ENCODE measurements around the gene PDILT.
"Not testable (repeated sequence)": the region's sequence is repeated elsewhere in the genome, so short reads cannot be mapped to it uniquely, and the experiment has no call there.

Gene PDILT

DNA sequence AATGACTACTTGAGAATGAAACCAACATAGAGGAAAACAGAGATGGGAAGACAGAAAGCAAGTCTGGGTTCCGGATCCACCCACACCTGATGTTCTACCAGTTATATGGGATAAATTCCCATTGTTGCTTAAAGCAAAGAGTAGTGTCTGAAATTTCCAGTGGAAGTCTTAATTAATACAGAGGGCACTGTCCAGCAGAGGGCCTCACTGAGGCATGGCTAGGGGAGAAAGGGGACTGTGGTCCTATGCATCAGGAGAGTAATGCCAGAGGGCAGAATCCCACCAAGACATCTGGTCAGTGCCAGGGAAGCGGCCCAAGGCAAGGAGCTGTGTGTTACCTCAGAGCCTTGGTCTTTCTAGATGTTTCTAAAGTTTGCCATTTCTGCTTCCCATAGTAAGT lies 44.5 kb downstream of the PDILT start:
- FAIRE-seq, result no peak

DNA sequence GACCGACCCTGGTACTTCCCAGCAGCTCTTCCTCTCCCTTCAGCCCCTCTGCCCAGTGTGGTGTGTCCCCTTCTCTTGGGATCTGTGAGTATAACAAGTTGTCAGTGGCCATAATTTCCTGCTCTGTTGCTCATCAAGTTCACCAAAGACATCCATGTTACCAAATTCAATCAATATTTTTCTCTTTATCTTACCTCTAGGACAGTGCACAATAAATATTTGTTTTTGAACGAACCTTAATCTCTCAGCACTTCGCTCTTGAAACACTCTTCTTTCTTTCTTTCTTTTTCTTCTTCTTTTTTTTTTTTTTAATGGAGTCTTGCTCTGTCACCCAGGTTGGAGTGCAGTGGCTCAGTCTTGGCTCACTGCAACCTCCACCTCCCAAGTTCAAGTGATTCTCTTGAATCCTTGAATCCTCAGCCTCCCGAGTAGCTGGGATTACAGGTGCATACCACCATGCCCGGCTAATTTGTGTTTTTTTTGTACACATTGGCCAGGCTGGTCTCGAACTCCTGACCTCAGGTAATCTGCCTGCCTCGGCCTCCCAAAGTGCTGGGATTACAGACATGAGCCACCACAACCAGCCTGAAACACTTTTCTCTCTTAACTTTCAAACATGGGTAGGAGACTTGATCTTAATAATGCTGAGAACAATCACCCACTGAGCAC lies 49.3 kb downstream of the PDILT start:
- no peak for FAIRE-seq

DNA sequence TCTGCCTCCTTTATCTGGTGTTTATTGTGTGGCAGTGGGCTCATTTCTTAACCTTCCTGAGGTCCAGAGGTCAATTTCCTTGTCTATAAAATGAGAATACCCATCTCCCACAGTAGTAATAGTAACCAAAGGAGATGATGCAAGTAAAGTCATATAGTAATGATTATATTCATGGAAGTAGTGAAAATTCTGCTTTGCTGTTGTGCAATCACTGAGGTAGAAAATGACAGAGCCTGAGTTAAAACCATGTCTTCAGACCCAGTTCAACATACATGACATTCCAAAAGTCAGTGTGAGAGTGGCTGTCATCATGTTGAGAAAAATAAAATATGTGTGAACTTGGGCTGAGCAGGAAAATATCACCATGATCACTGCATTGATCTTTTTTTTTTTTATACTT lies 51.2 kb downstream of the PDILT start:
- no peak for FAIRE-seq

DNA sequence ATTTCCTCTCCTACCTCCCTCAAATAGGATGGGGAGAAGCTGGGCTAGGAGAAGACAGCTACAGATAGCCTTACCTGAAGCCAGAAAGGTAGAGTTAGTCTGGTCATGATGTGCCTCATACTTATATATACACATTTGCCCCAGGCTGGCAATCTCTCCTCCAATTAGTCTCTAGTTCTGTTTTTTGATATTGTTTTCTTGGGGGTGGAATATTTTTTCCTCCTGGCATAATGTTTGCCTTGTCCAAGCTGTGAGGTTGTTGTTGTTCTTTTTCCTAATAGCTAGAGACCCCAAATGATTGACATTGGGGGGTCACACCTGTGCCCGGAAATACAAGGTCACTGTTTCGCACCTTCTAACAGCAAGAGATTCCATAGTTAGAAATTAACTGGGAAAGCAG lies 51.9 kb downstream of the PDILT start, which contains the start of gene UMOD:
UMOD (minus strand) TSS at position 101 of the 400 bp plus-strand sequence. CDS start 1,978 bp downstream, outside the sequence.
- no peak for FAIRE-seq

DNA sequence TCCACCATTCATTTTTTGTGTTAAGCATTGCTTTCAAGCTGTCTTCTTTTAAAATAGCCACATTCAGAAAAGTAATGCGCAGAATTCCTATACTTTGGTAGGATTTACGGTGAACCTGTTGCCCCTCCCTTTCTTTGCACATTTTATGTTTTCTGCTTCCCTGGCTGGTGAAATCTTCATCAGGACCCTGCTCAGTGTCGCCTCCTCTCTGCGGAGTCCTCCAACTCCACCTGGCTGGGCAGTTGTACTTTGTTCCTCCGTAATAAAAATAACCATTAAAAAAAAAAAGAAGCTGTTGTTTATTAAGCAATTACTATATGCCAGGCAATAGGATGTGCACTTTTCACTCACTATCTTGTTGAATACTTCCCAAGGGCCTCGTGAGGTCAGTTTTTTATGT lies 54.9 kb downstream of the PDILT start:
- FAIRE-seq, result no peak

DNA sequence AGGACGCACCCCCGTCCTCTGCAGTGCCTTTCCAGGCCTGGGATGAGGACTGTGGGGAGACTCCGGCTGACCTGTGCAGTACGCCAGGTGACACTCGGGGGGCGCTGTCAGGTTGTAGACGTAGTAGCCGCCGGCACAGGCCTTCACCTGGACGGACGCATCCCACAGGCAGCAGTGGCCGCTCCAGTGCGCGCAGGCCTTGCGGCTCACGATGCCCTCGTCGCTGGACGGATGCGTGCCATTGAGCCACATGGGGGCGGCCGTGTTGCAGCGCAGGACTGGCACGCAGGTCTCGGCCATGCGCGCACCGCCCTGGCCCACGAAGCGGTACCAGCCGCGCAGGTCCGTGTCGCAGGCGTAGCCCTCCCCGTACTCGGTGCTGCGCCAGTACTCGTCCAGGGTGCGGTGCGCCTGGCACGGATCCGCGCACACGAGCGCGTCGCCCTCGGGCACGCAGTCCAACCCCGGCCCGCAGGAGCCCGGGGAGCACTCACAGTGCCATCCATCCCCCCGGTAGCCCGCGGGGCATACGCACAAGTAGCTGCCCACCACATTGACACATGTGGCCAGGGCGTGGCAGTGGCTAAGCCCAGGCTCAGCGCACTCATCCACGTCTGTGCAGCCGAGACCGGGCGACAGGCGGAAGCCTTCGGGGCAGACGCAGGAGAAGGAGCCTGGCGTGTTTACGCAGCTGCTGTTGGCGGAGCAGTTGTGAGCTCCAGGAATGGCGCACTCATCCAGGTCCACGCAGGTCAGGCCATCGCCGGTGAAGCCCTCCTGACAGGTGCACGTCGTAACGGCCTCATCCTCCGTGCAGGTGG lies 56.0 kb downstream of the PDILT start:
- no peak for FAIRE-seq

DNA sequence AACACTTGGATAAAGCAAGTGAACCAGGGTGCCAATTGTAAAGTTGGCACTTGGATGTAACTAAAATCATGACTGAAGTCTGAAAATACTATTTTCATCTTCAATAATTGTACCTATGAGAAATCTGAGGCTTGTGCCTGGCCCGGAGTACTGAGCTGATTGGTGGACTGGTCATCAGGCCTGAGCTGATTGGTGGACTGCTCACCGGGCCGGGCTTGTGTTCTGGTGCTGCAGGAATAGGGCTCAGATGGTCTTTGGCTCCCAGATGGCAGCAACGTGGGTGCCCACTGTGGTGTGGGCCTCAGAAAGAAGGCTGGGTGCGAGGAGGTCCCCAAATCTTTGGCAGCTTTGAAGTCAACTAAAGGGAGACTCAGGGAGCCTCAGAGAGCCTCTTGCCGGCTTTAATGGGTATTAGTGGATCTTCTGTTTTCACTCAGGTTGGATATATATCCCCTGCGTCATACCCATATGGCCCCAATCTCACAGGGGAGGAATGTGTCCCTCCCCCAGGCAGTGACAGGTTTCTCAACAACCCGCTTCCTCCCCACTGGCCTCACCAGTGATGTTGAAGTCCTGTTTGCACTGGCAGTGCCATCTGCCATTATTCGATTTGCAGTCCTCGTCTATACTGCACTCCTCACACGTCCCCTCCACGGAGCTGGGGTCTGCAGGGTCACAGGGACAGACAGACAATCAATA lies 56.7 kb downstream of the PDILT start:
- no peak for FAIRE-seq

DNA sequence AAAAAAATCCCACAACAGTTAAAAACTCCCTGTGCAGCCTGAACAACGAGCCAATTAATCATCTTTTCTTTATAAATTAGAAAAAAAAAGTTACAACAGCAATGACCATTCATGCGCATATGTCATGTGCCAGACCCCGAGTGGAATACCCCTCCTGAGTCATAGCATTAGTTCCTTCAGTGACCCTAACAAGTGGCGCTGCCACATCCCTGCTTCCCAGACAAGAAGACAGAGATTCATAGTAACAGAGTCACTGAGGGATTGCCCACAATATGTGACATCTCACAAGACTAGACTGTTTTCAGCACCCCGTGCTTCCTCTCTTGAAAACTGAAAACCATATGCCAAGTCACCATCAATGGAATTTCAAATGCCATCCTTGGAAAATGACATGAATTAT lies 59.9 kb downstream of the PDILT start:
- no peak for FAIRE-seq

DNA sequence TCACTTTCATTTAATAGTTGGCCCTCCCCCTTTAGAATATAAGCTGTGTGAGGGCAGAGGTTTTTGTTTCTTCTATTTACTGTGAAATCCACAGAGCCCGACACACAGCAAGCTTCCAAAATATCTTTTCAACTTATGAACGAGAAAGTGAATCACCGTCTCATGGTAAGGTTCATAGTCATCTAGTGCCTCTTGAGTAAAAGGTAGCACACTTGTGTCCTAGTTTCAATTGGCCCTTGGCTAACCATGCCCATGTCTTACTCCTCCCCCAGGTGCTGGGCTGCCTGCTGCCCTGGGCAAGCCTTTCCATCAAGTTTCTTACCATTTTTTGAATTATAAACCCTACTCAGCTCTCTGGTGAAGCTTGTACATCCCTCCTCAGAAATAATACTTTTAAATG lies 64.8 kb downstream of the PDILT start:
- no peak for FAIRE-seq

DNA sequence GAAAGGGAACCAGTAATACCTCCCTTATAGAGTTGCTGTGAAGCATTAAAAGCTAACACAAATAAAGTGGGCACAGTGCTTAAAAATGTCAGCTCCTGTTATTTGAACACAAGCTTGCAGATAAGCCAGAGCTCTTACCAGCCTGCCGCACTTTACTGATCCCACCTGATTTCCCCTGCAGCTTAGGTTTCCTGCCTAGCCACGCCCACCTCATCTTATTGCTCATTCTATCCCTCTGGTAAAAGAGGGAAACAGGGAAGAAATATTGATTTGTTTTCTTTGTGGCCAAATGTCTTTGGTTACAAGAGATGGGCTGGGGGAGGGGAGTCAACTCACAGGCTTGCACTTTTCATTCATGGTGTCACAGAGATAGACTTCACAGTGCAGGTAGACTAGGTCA lies 67.6 kb downstream of the PDILT start:
- no peak for FAIRE-seq

DNA sequence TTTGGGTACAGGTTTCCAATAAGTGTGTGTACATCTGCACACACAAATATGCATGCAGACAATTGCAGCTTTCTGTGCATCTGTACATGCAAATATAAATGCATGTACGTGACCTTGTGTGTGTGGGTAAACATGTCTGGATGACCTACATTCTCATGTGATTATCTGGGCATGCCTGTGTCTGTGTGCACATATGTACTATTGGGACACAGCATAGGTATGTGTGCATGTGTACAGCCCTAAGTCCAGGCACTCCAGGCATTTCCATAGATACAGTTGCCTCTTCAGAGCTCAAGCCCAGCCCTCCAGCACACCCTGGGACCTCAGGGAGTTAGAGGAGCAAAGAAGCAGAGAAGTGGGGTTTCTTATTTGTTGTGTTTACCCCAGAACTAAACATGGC lies 70.1 kb downstream of the PDILT start:
- no peak for FAIRE-seq

DNA sequence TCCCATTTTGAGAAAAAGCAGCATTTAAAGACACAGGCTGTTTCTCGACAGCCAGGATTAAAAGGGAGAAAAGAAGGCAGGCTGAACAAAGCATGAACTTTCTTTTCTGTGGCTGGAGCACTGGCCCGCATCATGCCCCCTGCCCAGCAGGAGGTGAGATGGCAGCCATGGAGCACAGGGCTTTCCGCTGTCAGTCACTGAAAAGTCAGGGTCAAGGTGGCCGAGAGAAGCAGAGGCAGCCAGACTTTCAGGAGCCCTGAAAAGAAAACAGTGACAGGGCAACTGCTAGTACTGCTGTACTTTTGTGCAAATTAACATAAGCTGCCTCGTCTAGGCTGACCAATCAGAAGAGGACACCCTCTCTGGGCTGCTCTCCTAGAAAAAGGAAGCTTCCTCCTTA lies 71.4 kb downstream of the PDILT start:
- FAIRE-seq, result no peak

DNA sequence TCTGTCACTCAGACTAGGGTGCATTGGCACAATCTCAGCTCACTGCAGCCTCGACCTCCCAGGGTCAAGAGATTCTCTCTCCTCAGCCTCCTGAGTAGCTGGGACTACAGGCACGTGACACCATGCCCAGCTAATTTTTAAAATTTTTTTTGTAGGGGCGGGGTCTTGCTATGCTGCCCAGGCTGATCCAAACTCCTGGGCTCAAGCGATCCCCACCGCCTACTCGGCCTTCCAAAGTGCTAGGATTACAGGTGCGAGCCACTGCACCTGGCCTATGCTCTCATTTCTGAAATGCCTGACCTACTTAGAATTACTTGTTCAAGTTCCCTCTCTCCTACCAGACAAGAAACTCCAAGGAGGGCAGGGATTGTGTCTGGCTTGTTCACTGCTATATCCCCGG lies 72.1 kb downstream of the PDILT start:
- no peak for FAIRE-seq

DNA sequence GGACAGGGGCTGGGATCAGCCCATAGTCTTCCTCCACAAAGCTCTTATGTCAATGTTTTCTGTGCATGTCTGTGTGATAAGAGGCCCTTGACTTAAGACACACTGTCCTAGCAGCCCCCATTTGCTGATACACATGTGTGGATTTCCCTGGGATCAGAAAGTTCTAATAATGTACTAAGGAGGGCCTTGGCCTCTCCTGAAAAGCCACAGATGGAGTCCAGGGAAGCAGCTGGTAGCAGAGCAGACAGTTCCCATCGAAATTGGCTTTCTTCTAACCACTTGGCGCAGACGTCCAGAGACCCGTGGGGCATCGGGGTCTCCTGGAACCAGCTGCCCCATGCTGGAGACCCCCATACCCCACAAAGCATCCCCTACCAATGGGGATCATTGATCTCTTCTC lies 72.9 kb downstream of the PDILT start:
- no peak for FAIRE-seq

DNA sequence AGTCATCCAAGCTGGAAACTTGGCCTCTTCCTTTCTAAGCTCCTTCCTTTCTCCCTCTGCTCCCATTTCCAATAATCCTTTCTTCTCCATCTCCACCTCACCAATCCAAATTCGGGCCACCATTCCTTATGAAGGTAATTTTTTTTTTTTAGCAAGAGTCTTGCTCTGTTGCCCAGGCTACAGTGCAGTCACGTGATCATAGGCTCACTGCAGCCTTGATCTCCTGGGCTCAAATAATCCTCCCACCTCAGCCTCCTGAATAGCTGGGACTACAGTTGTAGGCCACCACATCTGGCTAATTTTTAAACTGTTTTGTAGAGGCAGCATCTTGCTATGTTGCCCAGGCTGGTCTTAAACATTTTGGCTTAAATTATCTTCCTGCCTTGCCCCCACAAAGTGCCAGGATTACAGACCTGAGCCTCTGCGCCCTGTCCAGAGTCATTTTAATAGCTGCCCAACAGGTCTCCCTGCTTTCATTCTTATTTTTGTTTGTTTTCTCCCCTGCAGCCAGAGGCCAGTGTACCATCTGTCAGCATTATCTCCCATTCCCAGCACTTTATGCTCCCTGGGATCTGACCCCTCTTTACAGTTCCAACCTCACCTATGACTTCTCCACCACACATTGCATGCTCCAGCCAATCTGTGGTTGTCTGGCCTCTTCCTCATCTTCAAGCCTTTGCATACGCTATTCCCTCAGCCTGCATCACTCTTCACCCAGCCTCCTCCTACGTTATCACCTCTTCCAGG lies 75.0 kb downstream of the PDILT start:
- FAIRE-seq, result no peak

DNA sequence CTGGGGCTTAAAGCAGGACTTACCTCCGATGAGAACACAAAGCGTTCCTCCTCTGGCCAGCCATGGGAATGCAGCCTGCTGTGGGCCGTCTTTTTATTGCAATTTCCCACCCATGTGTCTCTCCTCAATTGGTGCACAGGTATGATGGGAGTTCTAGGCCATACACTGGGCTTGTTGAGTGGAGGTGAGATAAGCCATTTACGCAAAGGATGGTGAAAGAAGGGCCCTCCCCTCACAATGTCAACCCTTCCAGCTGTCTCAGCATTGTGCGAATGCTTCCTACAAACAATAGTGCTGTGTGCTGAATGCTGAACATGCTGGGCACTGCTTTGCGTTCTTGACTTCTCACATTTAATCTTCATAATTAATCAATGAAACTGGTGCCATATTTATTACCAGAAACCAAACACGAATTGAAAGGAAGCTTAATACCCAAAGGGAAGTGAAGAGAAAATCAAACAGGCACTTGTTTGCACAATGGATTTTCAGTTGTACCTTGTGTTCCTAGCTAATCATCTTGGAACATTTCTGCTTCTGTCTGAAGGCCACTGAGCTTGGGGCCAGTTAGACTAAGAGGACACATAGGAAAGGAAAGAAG lies 77.0 kb downstream of the PDILT start, which contains the start of gene GP2:
GP2 (minus strand) TSS at position 70 of the 598 bp plus-strand sequence. CDS start 1,082 bp downstream, outside the sequence.
- FAIRE-seq, result no peak

DNA sequence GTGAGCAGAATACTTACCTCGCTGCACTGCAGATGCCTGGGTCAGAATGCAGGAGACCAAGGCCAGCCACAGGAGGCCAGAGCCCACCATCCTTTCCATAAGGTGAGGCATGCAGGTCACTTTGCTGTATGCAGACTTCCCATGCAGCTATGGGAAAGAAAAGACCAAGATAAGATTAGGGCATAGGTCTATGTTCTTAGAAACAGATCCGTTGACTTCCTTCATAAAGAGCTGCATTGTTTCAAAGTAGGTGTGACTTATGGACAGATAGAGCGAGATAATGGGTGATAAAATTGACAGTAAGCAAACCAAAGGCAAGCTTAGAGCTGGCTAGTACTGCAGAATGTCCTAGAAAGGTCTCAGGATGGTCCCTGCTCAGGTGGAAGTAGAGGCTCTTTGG lies 78.2 kb downstream of the PDILT start:
- no peak for FAIRE-seq

DNA sequence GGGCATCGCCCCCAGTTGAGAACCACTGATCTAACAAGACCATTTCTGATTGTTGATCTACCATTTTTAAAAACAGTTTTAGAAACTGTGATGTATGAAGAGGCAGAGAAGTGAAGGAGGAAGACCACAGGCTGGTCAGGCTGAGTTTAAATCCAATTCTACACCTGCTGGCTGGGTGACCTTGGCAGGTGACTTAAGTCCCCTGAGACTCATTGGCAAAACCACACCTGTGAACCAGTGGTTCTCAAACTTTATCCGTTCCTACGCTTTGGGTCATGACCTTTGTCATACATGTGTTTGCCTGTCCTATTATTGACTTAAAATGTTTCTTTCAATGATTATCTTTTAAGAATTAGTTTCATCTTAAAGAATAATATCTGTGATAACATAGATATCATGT lies 79.5 kb downstream of the PDILT start:
- no peak for FAIRE-seq

DNA sequence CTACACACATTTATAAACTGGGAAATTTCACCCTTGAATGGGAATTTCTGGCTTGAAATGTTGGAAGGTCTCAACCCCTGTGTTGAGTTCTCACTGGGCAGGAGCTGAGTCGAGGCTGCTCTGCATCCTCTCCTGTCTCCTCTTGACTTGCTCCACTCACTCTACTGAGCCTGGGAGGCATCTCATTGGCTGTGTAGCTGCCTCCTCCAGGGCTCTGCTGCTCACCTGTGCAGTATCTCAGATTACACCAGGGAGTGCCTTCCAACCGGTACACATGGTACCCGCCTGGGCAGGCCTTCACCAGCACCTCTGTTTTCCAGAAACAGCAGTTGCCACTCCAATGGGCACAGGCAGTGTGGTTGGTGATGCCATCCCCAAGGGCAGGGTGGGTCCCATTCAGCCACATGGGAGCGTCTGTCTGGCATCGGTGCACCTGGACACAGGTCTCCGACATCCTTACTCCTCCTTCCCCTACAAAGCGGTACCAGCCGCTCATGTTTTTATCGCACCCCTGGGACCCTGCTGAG lies 80.9 kb downstream of the PDILT start:
- no peak for FAIRE-seq

DNA sequence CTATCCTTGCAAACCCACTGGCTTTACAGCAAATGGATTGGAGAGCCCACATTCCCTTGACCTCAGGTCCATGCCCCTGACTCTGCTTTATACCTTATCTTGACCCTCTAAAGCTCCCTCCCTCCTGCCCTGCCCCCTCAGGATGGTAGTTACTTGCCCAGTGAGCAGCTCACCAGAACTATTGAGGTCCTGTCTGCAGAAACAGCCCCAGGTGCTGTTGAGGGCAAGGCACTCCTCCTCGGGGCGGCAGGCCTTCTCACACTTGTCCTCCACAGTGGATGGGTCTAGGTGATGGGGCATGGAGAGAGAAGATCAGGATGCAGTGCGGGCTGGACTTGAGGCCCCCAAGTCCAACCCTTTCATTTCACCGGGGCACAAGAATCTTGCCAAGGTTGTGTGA lies 81.8 kb downstream of the PDILT start:
- no peak for FAIRE-seq

DNA sequence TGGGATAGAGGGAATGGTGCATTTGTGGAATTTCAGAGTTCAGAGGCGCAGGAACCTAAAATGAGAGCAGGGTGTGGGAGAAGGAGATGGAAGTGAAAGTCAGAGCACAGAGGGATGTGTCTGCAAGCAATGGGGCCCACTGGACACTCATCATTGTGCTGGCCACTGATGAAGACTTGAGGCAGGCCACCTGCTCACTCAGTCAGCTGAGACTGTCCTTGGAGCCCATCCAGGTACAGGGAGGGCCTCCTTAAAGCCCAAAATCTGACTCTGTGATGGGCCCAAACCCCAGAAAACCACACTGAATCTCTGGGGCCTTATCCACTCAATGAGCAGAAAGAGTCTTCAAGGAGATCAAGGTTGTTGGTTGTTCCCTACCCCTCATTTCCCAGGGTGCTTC lies 82.9 kb downstream of the PDILT start:
- no peak for FAIRE-seq

DNA sequence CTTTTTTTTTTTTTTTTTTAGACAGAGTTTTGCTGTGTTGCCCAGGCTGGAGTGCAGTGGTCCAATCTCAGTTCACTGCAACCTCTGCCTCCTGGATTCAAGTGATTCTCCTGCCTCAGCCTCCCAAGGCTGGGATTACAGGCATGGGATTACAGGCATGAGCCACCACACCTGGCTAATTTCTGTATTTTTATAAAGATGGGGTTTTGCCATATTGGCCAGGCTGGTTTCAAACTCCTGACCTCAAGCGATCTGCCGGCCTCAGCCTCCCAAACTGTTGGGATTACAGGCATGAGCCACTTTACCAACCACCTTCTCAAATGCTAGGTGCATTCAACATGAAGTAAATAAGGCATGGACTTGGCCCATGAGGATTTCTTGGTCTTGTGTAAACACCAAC lies 83.5 kb downstream of the PDILT start:
- FAIRE-seq, result not testable (repeated sequence)

Measured in colon (tissue), 2 donors.